Activated CD4-positive, alpha-beta T cell treated with anti-CD3 and anti-CD28 coated beads for 36 hours (primary cell): ENCODE data around the gene ZNF559. TPM values are rescaled to one million over a fixed set of nuclear protein-coding genes. Genes with fewer than 3 reads are reported as not detected.
"Not testable (repeated sequence)": the region's sequence is repeated elsewhere in the genome, so short reads cannot be mapped to it uniquely, and the experiment has no call there.

Experiments
- ATAC-seq: fragments of 200-7000 bp; cut with Tn5 transposase; one replicate; pipeline ENCODE4 v1.10.0; 2021; ENCODE audit warnings: mild to moderate bottlenecking, moderate library complexity
- CTCF ChIA-PET: fragments of 350-600 bp; sonication (Branson Sonifier 250); formaldehyde crosslinking; loops from one replicate; lab custom pipeline; 2021; ENCODE audit warnings: antibody characterized with exemption; lab: Charles Lee
- POLR2A ChIA-PET: fragments of 350-600 bp; sonication (Branson Sonifier 250); formaldehyde crosslinking; loops from one replicate; lab custom pipeline; 2021; ENCODE audit warnings: antibody characterized with exemption, inconsistent platforms; lab: Charles Lee
- DNase-seq: peaks from one replicate; pipeline ENCODE4 v3.0.0-alpha.2; 2020
- H3K27ac Mint-ChIP-seq: one replicate; pipeline ENCODE4 v1.8.0; 2021; ENCODE audit warnings: mixed read lengths
- H3K27me3 Mint-ChIP-seq: one replicate; pipeline ENCODE4 v1.8.0; 2021; ENCODE audit warnings: mixed read lengths
- H3K36me3 Mint-ChIP-seq: one replicate; pipeline ENCODE4 v1.8.0; 2021; ENCODE audit warnings: low read depth, mixed read lengths
- H3K4me1 Mint-ChIP-seq: one replicate; pipeline ENCODE4 v1.8.0; 2021; ENCODE audit warnings: mixed read lengths
- H3K4me3 Mint-ChIP-seq: one replicate; pipeline ENCODE4 v1.8.0; 2021; ENCODE audit warnings: mild to moderate bottlenecking, moderate library complexity, mixed read lengths
- H3K9me3 Mint-ChIP-seq: one replicate; pipeline ENCODE4 v1.8.0; 2021; ENCODE audit warnings: low read depth, mixed read lengths
- intact Hi-C, 2 experiments: fragments of 100-400 bp; cut with DNase I in 1 of 2; cut with micrococcal nuclease in 1 of 2; formaldehyde crosslinking; loops; one replicate each; pipeline versions ENCODE4 v1.14.2 to v1.15.1; 2022 to 2024; cut with DNase I, micrococcal nuclease
- total RNA-seq, 2 experiments: library from RNA; stranded (reverse); gene quantifications; one replicate each; pipeline ENCODE4 v1.2.3, GENCODE V29; 2021

The ZNF559 gene
- 10 to 100 TPM; 11.7 to 13.0 TPM for total RNA-seq

GRCh38 chr19:9323919-9324583 lies at the start of gene ZNF559:
ZNF559 (plus strand) TSS chr19:9324179; CDS start chr19:9338550, 14,371 bp downstream.
- Mint-ChIP-seq H3K27me3 (no peaks in the 10 kb centered on the region), H3K4me3 (peak within 1 kb of the TSS; percentile 84), H3K4me1 (peaks cover 23% of the 10 kb centered on the region), H3K36me3 (peaks cover 48% of the 10 kb centered on the region), H3K9me3 (peaks cover 37% of the 10 kb centered on the region), H3K27ac (peak within 1 kb of the TSS; percentile 96)
- ChIA-PET CTCF (interaction anchor here (0.9 to 1.1 kb wide), 2 partner anchors 10 to 13 kb away, joined by 5 to 6 read pairs; no protein-coding TSS in a partner anchor), POLR2A (no interaction called here)
- peak; percentile 97 for DNase-seq
- ATAC-seq = peak; percentile 99
- intact Hi-C loops = loop anchor here (1.0 to 10.0 kb wide), 12 partner anchors 15 to 495 kb away; partner anchors contain the start of genes ZNF266 (in 2 of the 2), ZNF699 (in 2 of the 2), FBXL12 (in 1 of the 2) and MBD3L1 (in 1 of the 2)

GRCh38 chr19:9283485-9283884 lies 40.5 kb upstream of the ZNF559 start:
- H3K4me1 Mint-ChIP-seq, CTCF ChIA-PET, H3K4me3 Mint-ChIP-seq, H3K27ac Mint-ChIP-seq, intact Hi-C loops, ATAC-seq, POLR2A ChIA-PET: not testable (repeated sequence)
- peak; percentile 32 for DNase-seq
- H3K9me3 Mint-ChIP-seq = peaks cover 30% of the 10 kb centered on the region
- H3K27me3 Mint-ChIP-seq = peaks cover 10% of the 10 kb centered on the region
- H3K36me3 Mint-ChIP-seq = peaks cover 14% of the 10 kb centered on the region

GRCh38 chr19:9289231-9289884 lies 34.6 kb upstream of the ZNF559 start:
- no peak overlapping the region for H3K27ac Mint-ChIP-seq
- ATAC-seq (no peak), DNase-seq (no peak)
- peaks cover 43% of the 10 kb centered on the region for H3K9me3 Mint-ChIP-seq
- no peak overlapping the region for H3K4me3 Mint-ChIP-seq
- ChIA-PET CTCF (interaction anchor here (1.3 kb wide), 1 partner anchor 11 kb away, joined by 3 read pairs; no protein-coding TSS in a partner anchor), POLR2A (no interaction called here)
- H3K4me1 Mint-ChIP-seq = no peaks in the 10 kb centered on the region
- peaks cover 48% of the 10 kb centered on the region for H3K36me3 Mint-ChIP-seq
- H3K27me3 Mint-ChIP-seq = no peaks in the 10 kb centered on the region
- intact Hi-C loops = no loop called here

GRCh38 chr19:9295411-9295849 lies 28.5 kb upstream of the ZNF559 start:
- CTCF ChIA-PET = interaction anchor here (1.3 kb wide), 1 partner anchor 12 kb away, joined by 3 read pairs; no protein-coding TSS in a partner anchor
- POLR2A ChIA-PET = no interaction called here
- H3K27ac Mint-ChIP-seq = no peak overlapping the region
- no peak overlapping the region for H3K4me3 Mint-ChIP-seq
- intact Hi-C loops = loop anchor here in 1 of 2 experiments (5.0 kb wide), 1 partner anchor 47 kb away; no protein-coding TSS in a partner anchor
- H3K27me3 Mint-ChIP-seq = no peaks in the 10 kb centered on the region
- DNase-seq (no peak), ATAC-seq (no peak)
- H3K4me1 Mint-ChIP-seq = no peaks in the 10 kb centered on the region
- peaks cover 56% of the 10 kb centered on the region for H3K9me3 Mint-ChIP-seq
- H3K36me3 Mint-ChIP-seq = peaks cover 82% of the 10 kb centered on the region

GRCh38 chr19:9296336-9296735 lies 27.6 kb upstream of the ZNF559 start:
- Mint-ChIP-seq H3K4me1 (no peaks in the 10 kb centered on the region), H3K27ac (no peak overlapping the region), H3K9me3 (peaks cover 61% of the 10 kb centered on the region), H3K4me3 (no peak overlapping the region), H3K36me3 (peaks cover 85% of the 10 kb centered on the region), H3K27me3 (no peaks in the 10 kb centered on the region)
- ChIA-PET CTCF (no interaction called here), POLR2A (no interaction called here)
- DNase-seq (no peak), ATAC-seq (no peak)
- intact Hi-C loops = loop anchor here in 1 of 2 experiments (5.0 kb wide), 1 partner anchor 46 kb away; no protein-coding TSS in a partner anchor

GRCh38 chr19:9306443-9306842 lies 17.5 kb upstream of the ZNF559 start:
- Mint-ChIP-seq H3K27ac (no peak overlapping the region), H3K9me3 (peaks cover 24% of the 10 kb centered on the region), H3K36me3 (peaks cover 53% of the 10 kb centered on the region), H3K4me1 (peaks cover 13% of the 10 kb centered on the region), H3K27me3 (no peaks in the 10 kb centered on the region), H3K4me3 (no peak overlapping the region)
- ATAC-seq = no peak
- DNase-seq = no peak
- intact Hi-C loops = loop anchor here (5.0 to 10.0 kb wide), 2 partner anchors 172 to 231 kb away; partner anchors contain the start of gene ZNF426 (in 1 of the 2)
- ChIA-PET CTCF (interaction anchor here (1.0 to 1.1 kb wide), 2 partner anchors 12 to 30 kb away, joined by 3 read pairs; no protein-coding TSS in a partner anchor), POLR2A (no interaction called here)

- ATAC-seq (no peak), DNase-seq (no peak)
- H3K36me3 Mint-ChIP-seq = peaks cover 36% of the 10 kb centered on the region
- intact Hi-C loops = loop anchor here (2.0 to 10.0 kb wide), 3 partner anchors 173 to 485 kb away; partner anchors contain the start of gene ZNF426 (in 1 of the 2)
- H3K9me3 Mint-ChIP-seq = peaks cover 16% of the 10 kb centered on the region
- H3K4me3 Mint-ChIP-seq = peak overlapping the region; percentile 97
- ChIA-PET CTCF (no interaction called here), POLR2A (interaction anchor here (0.6 to 0.7 kb wide), 2 partner anchors 99 to 478 kb away, joined by 3 to 4 read pairs; no protein-coding TSS in a partner anchor)
- H3K27me3 Mint-ChIP-seq = no peaks in the 10 kb centered on the region
- peak overlapping the region; percentile 87 for H3K27ac Mint-ChIP-seq
- H3K4me1 Mint-ChIP-seq = peaks cover 13% of the 10 kb centered on the region
These were observed 15.7 kb upstream of the ZNF559 start for GRCh38 chr19:9308091-9308770.

GRCh38 chr19:9309139-9309973 lies 14.6 kb upstream of the ZNF559 start, which contains the start of gene ZNF699:
ZNF699 (minus strand) TSS chr19:9309838; CDS start chr19:9305119, 4,719 bp downstream.
- intact Hi-C loops = loop anchor here (1.0 to 10.0 kb wide), 10 partner anchors 15 to 510 kb away; partner anchors contain the start of genes ZNF559 (in 2 of the 2), FBXL12 (in 1 of the 2), MBD3L1 (in 1 of the 2) and ZNF266 (in 1 of the 2)
- peak; percentile 100 for DNase-seq
- peak; percentile 90 for ATAC-seq
- ChIA-PET POLR2A (interaction anchor here (0.6 to 0.7 kb wide), 3 partner anchors 98 to 479 kb away, joined by 3 to 5 read pairs (median 4); no protein-coding TSS in a partner anchor), CTCF (no interaction called here)
- Mint-ChIP-seq H3K4me3 (peak within 1 kb of the TSS; percentile 97), H3K27me3 (no peaks in the 10 kb centered on the region), H3K36me3 (peaks cover 26% of the 10 kb centered on the region), H3K4me1 (peaks cover 13% of the 10 kb centered on the region), H3K9me3 (peaks cover 16% of the 10 kb centered on the region), H3K27ac (peak within 1 kb of the TSS; percentile 97)

- peaks cover 13% of the 10 kb centered on the region for H3K4me1 Mint-ChIP-seq
- H3K27me3 Mint-ChIP-seq = no peaks in the 10 kb centered on the region
- peak overlapping the region; percentile 97 for H3K4me3 Mint-ChIP-seq
- DNase-seq (peak; percentile 91), ATAC-seq (peak; percentile 83)
- peaks cover 16% of the 10 kb centered on the region for H3K9me3 Mint-ChIP-seq
- intact Hi-C loops = loop anchor here (1.0 to 10.0 kb wide), 12 partner anchors 14 to 509 kb away; partner anchors contain the start of genes ZNF559 (in 2 of the 2), FBXL12 (in 1 of the 2), MBD3L1 (in 1 of the 2) and ZNF121 (in 1 of the 2)
- ChIA-PET POLR2A (no interaction called here), CTCF (interaction anchor here (1.3 kb wide), 1 partner anchor 14 kb away, joined by 5 read pairs; the partner anchor contains the start of gene ZNF559)
- peaks cover 20% of the 10 kb centered on the region for H3K36me3 Mint-ChIP-seq
- peak overlapping the region; percentile 97 for H3K27ac Mint-ChIP-seq
These were observed 14.0 kb upstream of the ZNF559 start for GRCh38 chr19:9309974-9310446.
